ENCODE measurements around the gene MACROD2.

MACROD2 gene

DNA sequence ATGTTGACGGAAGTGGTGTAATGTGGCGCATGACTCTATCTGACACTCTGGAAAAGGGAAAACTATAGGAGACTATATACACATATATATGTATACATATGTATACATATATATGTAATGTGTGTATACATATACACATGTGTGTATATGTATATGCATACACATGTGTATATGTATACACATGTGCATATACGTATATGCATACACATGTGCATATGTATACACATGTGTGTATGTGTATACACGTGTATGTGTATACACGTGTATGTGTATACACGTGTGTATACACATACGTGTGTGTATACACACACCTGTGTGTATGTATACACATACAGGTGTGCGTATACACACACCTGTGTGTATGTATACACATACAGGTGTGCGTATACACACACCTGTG lies 1025.5 kb downstream of the MACROD2 start:
- no peak for DNase-seq (ENCODE audit: low spot score)
- in situ Hi-C loops (cut with MboI; ENCODE audit: low sequenced_read_pairs, unreplicated experiment) = no loop called here
- TF ChIP-seq CTCF (IDR thresholded peaks at IDR 0.05; ENCODE audit: borderline replicate concordance, control extremely low read depth, extremely low read depth, insufficient read depth, missing control alignments) = no peak

DNA sequence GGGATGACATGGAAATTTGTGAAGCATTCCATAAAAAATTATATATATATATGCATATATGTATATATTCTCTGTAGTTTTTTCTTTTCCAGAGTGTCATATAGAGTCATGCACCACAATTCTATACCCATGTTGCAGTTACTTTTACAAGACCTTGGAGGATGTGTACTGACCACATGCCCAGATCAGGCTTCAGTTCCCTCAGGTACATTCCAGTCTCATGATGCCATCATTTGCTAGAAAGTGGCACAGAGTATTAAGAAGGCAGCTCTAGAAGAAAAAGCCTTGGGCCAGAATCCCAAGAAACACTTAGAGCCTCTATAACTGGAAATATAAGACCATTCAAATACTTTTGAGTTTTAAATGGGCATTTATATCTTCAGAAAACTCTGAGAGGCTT lies 1027.6 kb downstream of the MACROD2 start:
- no peak for DNase-seq (ENCODE audit: low spot score)
- in situ Hi-C loops (cut with MboI; ENCODE audit: low sequenced_read_pairs, unreplicated experiment) = no loop called here
- TF ChIP-seq CTCF (IDR thresholded peaks at IDR 0.05; ENCODE audit: borderline replicate concordance, control extremely low read depth, extremely low read depth, insufficient read depth, missing control alignments) = no peak

DNA sequence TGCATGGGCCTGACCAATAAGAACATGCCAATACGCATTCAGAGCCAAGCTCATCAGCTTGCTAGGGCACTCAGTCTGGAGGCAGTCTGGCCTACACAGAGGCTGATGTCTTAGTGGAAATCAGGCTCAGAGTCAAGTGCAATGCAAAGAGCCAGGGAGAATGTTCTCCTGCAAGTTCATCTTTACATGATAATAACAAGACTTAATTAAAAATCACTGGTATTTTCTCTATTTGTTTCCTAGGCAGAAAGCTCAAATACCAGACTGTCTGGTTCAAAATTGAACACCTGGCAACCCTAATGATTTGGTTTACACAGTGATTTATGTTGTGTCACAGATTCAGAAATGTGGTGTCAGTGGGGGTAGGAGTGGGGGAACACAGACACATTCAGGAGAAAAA lies 1031.4 kb downstream of the MACROD2 start:
- in situ Hi-C loops (cut with MboI; ENCODE audit: low sequenced_read_pairs, unreplicated experiment) = no loop called here
- TF ChIP-seq CTCF (IDR thresholded peaks at IDR 0.05; ENCODE audit: borderline replicate concordance, control extremely low read depth, extremely low read depth, insufficient read depth, missing control alignments) = no peak

DNA sequence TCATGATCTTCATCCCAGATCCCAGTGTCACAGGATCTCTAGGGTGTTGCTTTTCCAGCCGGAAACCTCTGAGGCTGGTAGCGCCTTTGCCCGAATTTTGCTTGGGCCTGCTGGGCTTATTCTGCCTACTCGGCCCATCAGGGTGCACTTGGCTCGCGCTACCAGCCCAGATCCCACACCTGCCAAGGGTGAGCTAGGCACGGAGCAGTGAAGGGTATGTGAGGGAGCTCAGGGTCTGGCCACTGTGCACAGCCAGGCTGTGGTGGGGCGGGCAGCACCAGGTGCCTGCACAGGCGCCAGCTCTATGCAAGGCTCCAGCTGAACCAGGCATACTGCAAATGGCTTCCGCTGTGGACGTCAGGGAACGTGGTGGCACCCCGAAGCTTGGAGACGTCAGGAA lies 1035.5 kb downstream of the MACROD2 start:
- in situ Hi-C loops (cut with MboI; ENCODE audit: low sequenced_read_pairs, unreplicated experiment) = no loop called here

More for the DNA sequence above, 1031.4 kb downstream of the MACROD2 start:
- DNase-seq (ENCODE audit: low spot score) = no peak

GRCh38 chr20:15031546-15032351 lies 1036.4 kb downstream of the MACROD2 start:
- TF ChIP-seq CTCF (IDR thresholded peaks at IDR 0.05; ENCODE audit: borderline replicate concordance, control extremely low read depth, extremely low read depth, insufficient read depth, missing control alignments) = no peak
- in situ Hi-C loops (cut with MboI; ENCODE audit: low sequenced_read_pairs, unreplicated experiment) = no loop called here
- no peak for DNase-seq (ENCODE audit: low spot score)

More for the DNA sequence above, 1035.5 kb downstream of the MACROD2 start:
- TF ChIP-seq CTCF (IDR thresholded peaks at IDR 0.05; ENCODE audit: borderline replicate concordance, control extremely low read depth, extremely low read depth, insufficient read depth, missing control alignments) = no peak
- no peak for DNase-seq (ENCODE audit: low spot score)

- DNase-seq (ENCODE audit: low spot score) = no peak
- in situ Hi-C loops (cut with MboI; ENCODE audit: low sequenced_read_pairs, unreplicated experiment) = no loop called here
- no peak for TF ChIP-seq CTCF (IDR thresholded peaks at IDR 0.05; ENCODE audit: borderline replicate concordance, control extremely low read depth, extremely low read depth, insufficient read depth, missing control alignments)
Observed at GRCh38 chr20:15032352-15032622, 1037.0 kb downstream of the MACROD2 start.

Measured in GM13976 (cell line).